ENCODE data around the gene CRISPLD2. TPM values are rescaled to one million over a fixed set of nuclear protein-coding genes. Genes with fewer than 3 reads are reported as not detected.
"Not testable (repeated sequence)": the region's sequence is repeated elsewhere in the genome, so short reads cannot be mapped to it uniquely, and the experiment has no call there.

Gene CRISPLD2
- total and polyA plus RNA-seq, 2 donors (not counting 1 experiment from before 2014, with no cell fraction given): 37.0 to 96.2 TPM

GRCh38 chr16:84828322-84828721 lies 8.5 kb downstream of the CRISPLD2 start:
- Histone ChIP-seq H3K4me2 (ENCODE audit: extremely low read depth, insufficient read depth, low read length) (no peak overlapping the region), H3K9me3 (ENCODE audit: control insufficient read depth, insufficient read depth, low read depth, low read length) (no peaks in the 10 kb centered on the region), H3K79me2 (ENCODE audit: control insufficient read depth, insufficient read depth, low read length) (peaks cover 7% of the 10 kb centered on the region), H3K27ac (ENCODE audit: insufficient read depth, low read length) (no peak overlapping the region), H3K9ac (ENCODE audit: insufficient read depth, low read length) (no peak overlapping the region), H4K20me1 (ENCODE audit: control insufficient read depth, extremely low read depth, insufficient read depth, low read length) (no peaks in the 10 kb centered on the region), H2AFZ (ENCODE audit: low read length) (no peak overlapping the region), H3K27me3 (ENCODE audit: control insufficient read depth, insufficient read depth, low read length) (no peaks in the 10 kb centered on the region), H3K4me1 (ENCODE audit: control insufficient read depth, extremely low read depth, insufficient read depth, low read length) (peaks cover 38% of the 10 kb centered on the region), H3K4me3 (replicated peaks in 1 of 4; ENCODE audit: control extremely low read depth in 1 of 4, insufficient read depth in 1 of 4, low read depth in 3 of 4, low read length in 4 of 4) (no peak overlapping the region), H3K36me3 (ENCODE audit: control insufficient read depth, insufficient read depth, low read length) (no peaks in the 10 kb centered on the region)
- TF ChIP-seq CTCF (conservative IDR thresholded peaks at IDR 0.05 in 1 of 2, IDR thresholded peaks at IDR 0.05 in 1 of 2; ENCODE audit: low read depth in 1 of 2, low read length in 2 of 2) (no peak), EZH2 (IDR thresholded peaks at IDR 0.05; ENCODE audit: low read length, missing control alignments) (no peak)
- DNase-seq (ENCODE audit: low read depth in 2 of 2): no peak

GRCh38 chr16:84829168-84829965 lies 9.6 kb downstream of the CRISPLD2 start:
- Histone ChIP-seq H3K9me3 (ENCODE audit: control insufficient read depth, insufficient read depth, low read depth, low read length) (no peaks in the 10 kb centered on the region), H3K4me3 (replicated peaks in 1 of 4; ENCODE audit: control extremely low read depth in 1 of 4, insufficient read depth in 1 of 4, low read depth in 3 of 4, low read length in 4 of 4) (no peak overlapping the region), H3K4me1 (ENCODE audit: control insufficient read depth, extremely low read depth, insufficient read depth, low read length) (peaks cover 34% of the 10 kb centered on the region), H4K20me1 (ENCODE audit: control insufficient read depth, extremely low read depth, insufficient read depth, low read length) (no peaks in the 10 kb centered on the region), H3K36me3 (ENCODE audit: control insufficient read depth, insufficient read depth, low read length) (no peaks in the 10 kb centered on the region), H2AFZ (ENCODE audit: low read length) (no peak overlapping the region), H3K9ac (ENCODE audit: insufficient read depth, low read length) (peak overlapping the region; percentile 3), H3K4me2 (ENCODE audit: extremely low read depth, insufficient read depth, low read length) (peak overlapping the region; percentile 7), H3K27me3 (ENCODE audit: control insufficient read depth, insufficient read depth, low read length) (no peaks in the 10 kb centered on the region), H3K27ac (ENCODE audit: insufficient read depth, low read length) (peak overlapping the region; percentile 74), H3K79me2 (ENCODE audit: control insufficient read depth, insufficient read depth, low read length) (peaks cover 3% of the 10 kb centered on the region)
- TF ChIP-seq EZH2 (IDR thresholded peaks at IDR 0.05; ENCODE audit: low read length, missing control alignments) (no peak), CTCF (conservative IDR thresholded peaks at IDR 0.05 in 1 of 2, IDR thresholded peaks at IDR 0.05 in 1 of 2; ENCODE audit: low read depth in 1 of 2, low read length in 2 of 2) (no peak)
- peak; percentile 93 to 94 for DNase-seq (ENCODE audit: low read depth in 2 of 2)

- no peaks in the 10 kb centered on the region for H3K9me3 ChIP-seq (ENCODE audit: control insufficient read depth, insufficient read depth, low read depth, low read length)
- H3K27ac ChIP-seq (ENCODE audit: insufficient read depth, low read length): peak overlapping the region; percentile 98
- no peak overlapping the region for H3K4me2 ChIP-seq (ENCODE audit: extremely low read depth, insufficient read depth, low read length)
- H4K20me1 ChIP-seq (ENCODE audit: control insufficient read depth, extremely low read depth, insufficient read depth, low read length): no peaks in the 10 kb centered on the region
- no peak overlapping the region for H3K4me3 ChIP-seq (replicated peaks in 1 of 4; ENCODE audit: control extremely low read depth in 1 of 4, insufficient read depth in 1 of 4, low read depth in 3 of 4, low read length in 4 of 4)
- H3K9ac ChIP-seq (ENCODE audit: insufficient read depth, low read length): no peak overlapping the region
- H3K4me1 ChIP-seq (ENCODE audit: control insufficient read depth, extremely low read depth, insufficient read depth, low read length): peaks cover 39% of the 10 kb centered on the region
- no peak overlapping the region for H2AFZ ChIP-seq (ENCODE audit: low read length)
- peaks cover 1% of the 10 kb centered on the region for H3K79me2 ChIP-seq (ENCODE audit: control insufficient read depth, insufficient read depth, low read length)
- DNase-seq (ENCODE audit: low read depth in 2 of 2): peak in 1 of 2 donors; percentile 21
- H3K27me3 ChIP-seq (ENCODE audit: control insufficient read depth, insufficient read depth, low read length): no peaks in the 10 kb centered on the region
- no peaks in the 10 kb centered on the region for H3K36me3 ChIP-seq (ENCODE audit: control insufficient read depth, insufficient read depth, low read length)
- TF ChIP-seq CTCF (conservative IDR thresholded peaks at IDR 0.05 in 1 of 2, IDR thresholded peaks at IDR 0.05 in 1 of 2; ENCODE audit: low read depth in 1 of 2, low read length in 2 of 2) (no peak), EZH2 (IDR thresholded peaks at IDR 0.05; ENCODE audit: low read length, missing control alignments) (no peak)
Measured at GRCh38 chr16:84830765-84831384, 11.1 kb downstream of the CRISPLD2 start.

- Histone ChIP-seq H3K4me1 (ENCODE audit: control insufficient read depth, extremely low read depth, insufficient read depth, low read length) (peaks cover 37% of the 10 kb centered on the region), H3K27ac (ENCODE audit: insufficient read depth, low read length) (peak overlapping the region; percentile 98), H3K4me2 (ENCODE audit: extremely low read depth, insufficient read depth, low read length) (peak overlapping the region; percentile 77), H3K9ac (ENCODE audit: insufficient read depth, low read length) (peak overlapping the region; percentile 61)
- H4K20me1 ChIP-seq (ENCODE audit: control insufficient read depth, extremely low read depth, insufficient read depth, low read length); H3K36me3 ChIP-seq (ENCODE audit: control insufficient read depth, insufficient read depth, low read length); H2AFZ ChIP-seq (ENCODE audit: low read length); H3K27me3 ChIP-seq (ENCODE audit: control insufficient read depth, insufficient read depth, low read length); H3K4me3 ChIP-seq (replicated peaks in 1 of 4; ENCODE audit: control extremely low read depth in 1 of 4, insufficient read depth in 1 of 4, low read depth in 3 of 4, low read length in 4 of 4); DNase-seq (ENCODE audit: low read depth in 2 of 2); H3K9me3 ChIP-seq (ENCODE audit: control insufficient read depth, insufficient read depth, low read depth, low read length); H3K79me2 ChIP-seq (ENCODE audit: control insufficient read depth, insufficient read depth, low read length): not testable (repeated sequence)
Measured at GRCh38 chr16:84831728-84832127, 11.9 kb downstream of the CRISPLD2 start.
